A673 (cell line): Measurements from ENCODE around the gene MINDY3. TPM values are rescaled to one million over a fixed set of nuclear protein-coding genes. Genes with fewer than 3 reads are reported as not detected.

Experiments
- BruUV-seq: library from RNA; stranded (reverse); fragments of 400-500 nt; replicated peaks from 2 replicates; lab custom pipeline; 2021; lab: Mats Ljungman, UMichigan
- CTCF ChIA-PET: fragments of 300-600 bp; sonication (Branson Sonifier 250); formaldehyde crosslinking; loops from one replicate; lab custom pipeline; 2022; ENCODE audit warnings: antibody characterized with exemption; lab: Charles Lee
- POLR2A ChIA-PET: fragments of 300-600 bp; sonication (Branson Sonifier 250); formaldehyde crosslinking; loops from one replicate; lab custom pipeline; 2022; ENCODE audit warnings: antibody characterized with exemption; ENCODE audit not compliant: low non-redundant PET; lab: Charles Lee
- DNase-seq: peaks from one replicate; pipeline ENCODE4 v3.0.0-alpha.2; 2015; ENCODE audit warnings: low spot score
- H3K27ac ChIP-seq: fragments of 200-600 bp; sonication (generic); 2 replicates; pipeline ENCODE4 v1.5.1; 2016; ENCODE audit warnings: mixed run types, low read depth, mild to moderate bottlenecking, mixed read lengths, antibody characterized with exemption, low read length; ENCODE audit not compliant: poor library complexity, severe bottlenecking
- H3K27me3 ChIP-seq: fragments of 200-600 bp; sonication (generic); replicated peaks from 2 replicates; pipeline ENCODE4 v1.6.1; 2017; ENCODE audit warnings: mixed run types, low read depth, mild to moderate bottlenecking, mixed read lengths, antibody characterized with exemption, low read length; ENCODE audit not compliant: insufficient read depth, poor library complexity
- H3K36me3 ChIP-seq: fragments of 200-600 bp; sonication (generic); 2 replicates; pipeline ENCODE4 v1.6.1; 2016; ENCODE audit warnings: mixed run types, mild to moderate bottlenecking, mixed read lengths, antibody characterized with exemption, low read length; ENCODE audit not compliant: insufficient read depth, poor library complexity, severe bottlenecking
- H3K4me1 ChIP-seq: fragments of 200-600 bp; sonication (generic); 2 replicates; pipeline ENCODE4 v1.6.1; 2017; ENCODE audit warnings: mixed run types, mild to moderate bottlenecking, mixed read lengths, antibody characterized with exemption, low read length; ENCODE audit not compliant: insufficient read depth, poor library complexity, severe bottlenecking
- H3K4me3 ChIP-seq: fragments of 200-600 bp; sonication (generic); 2 replicates; pipeline ENCODE4 v1.5.1; 2016; ENCODE audit warnings: low read depth, mixed run types, mild to moderate bottlenecking, mixed read lengths, low read length; ENCODE audit not compliant: poor library complexity, severe bottlenecking
- H3K9me3 ChIP-seq: fragments of 200-600 bp; sonication (generic); 2 replicates; pipeline ENCODE4 v1.6.1; 2016; ENCODE audit warnings: mixed run types, low read depth, mild to moderate bottlenecking, mixed read lengths, antibody characterized with exemption, low read length; ENCODE audit not compliant: poor library complexity, severe bottlenecking
- CTCF ChIP-seq: fragments of 300-800, 200-600 bp; sonication (generic); conservative IDR thresholded peaks from 2 replicates; pipeline ENCODE4 v1.5.1; 2017; ENCODE audit warnings: low read depth, mild to moderate bottlenecking, antibody characterized with exemption, low read length, moderate library complexity, mixed read lengths
- EZH2 ChIP-seq: fragments of 200-600 bp; sonication (generic); IDR thresholded peaks from 2 replicates; pipeline ENCODE4 v1.6.1; 2017; ENCODE audit warnings: borderline replicate concordance, low read depth, mild to moderate bottlenecking, mixed read lengths, antibody characterized with exemption, low read length; ENCODE audit not compliant: poor library complexity, severe bottlenecking
- intact Hi-C: fragments of 100-400 bp; cut with micrococcal nuclease; formaldehyde crosslinking; loops from one replicate; pipeline ENCODE4 v1.10.0; 2022; ENCODE audit not compliant: unreplicated experiment
- total RNA-seq: library from RNA; stranded (reverse); gene quantifications from 2 replicates; pipeline ENCODE4 v1.2.3, GENCODE V29; 2021

Gene MINDY3
- total RNA-seq, 1 experiment from 2014 or later, result 14.6 TPM

GRCh38 chr10:15844517-15844916, 15.8 kb downstream of the MINDY3 start:
- no peak overlapping the region for H3K4me3 ChIP-seq
- DNase-seq, result no peak
- H3K27me3 ChIP-seq, result no peaks in the 10 kb centered on the region
- TF ChIP-seq CTCF (no peak), EZH2 (no peak)
- peaks cover 27% of the 10 kb centered on the region for H3K4me1 ChIP-seq
- ChIA-PET POLR2A (no interaction called here), CTCF (no interaction called here)
- no TSS peak for BruUV-seq
- H3K27ac ChIP-seq, result no peak overlapping the region
- no peaks in the 10 kb centered on the region for H3K9me3 ChIP-seq
- intact Hi-C loops, result no loop called here
- no peaks in the 10 kb centered on the region for H3K36me3 ChIP-seq

GRCh38 chr10:15843695-15844094, 16.6 kb downstream of the MINDY3 start:
- no peaks in the 10 kb centered on the region for H3K9me3 ChIP-seq
- H3K4me3 ChIP-seq, result no peak overlapping the region
- no peak overlapping the region for H3K27ac ChIP-seq
- peaks cover 27% of the 10 kb centered on the region for H3K4me1 ChIP-seq
- no peaks in the 10 kb centered on the region for H3K27me3 ChIP-seq
- CTCF ChIA-PET, result no interaction called here
- TF ChIP-seq CTCF, result no peak
- TF ChIP-seq EZH2, result no peak
- BruUV-seq, result no TSS peak
- H3K36me3 ChIP-seq, result no peaks in the 10 kb centered on the region
- POLR2A ChIA-PET, result no interaction called here
- no peak for DNase-seq
- intact Hi-C loops, result no loop called here

GRCh38 chr10:15842556-15843169, 17.6 kb downstream of the MINDY3 start:
- CTCF ChIA-PET, result no interaction called here

More at GRCh38 chr10:15842556-15843169, 17.6 kb downstream of the MINDY3 start:
- no peak overlapping the region for H3K27ac ChIP-seq
- no peaks in the 10 kb centered on the region for H3K36me3 ChIP-seq
- POLR2A ChIA-PET, result no interaction called here
- intact Hi-C loops, result no loop called here
- H3K4me1 ChIP-seq, result peaks cover 27% of the 10 kb centered on the region
- TF ChIP-seq CTCF (no peak), EZH2 (no peak)
- no peak overlapping the region for H3K4me3 ChIP-seq
- H3K9me3 ChIP-seq, result no peaks in the 10 kb centered on the region
- H3K27me3 ChIP-seq, result no peaks in the 10 kb centered on the region
- peak; percentile 35 for DNase-seq
- no TSS peak for BruUV-seq
